Measurements from ENCODE around the gene CDC14A. TPM values are rescaled to one million over a fixed set of nuclear protein-coding genes. Genes with fewer than 3 reads are reported as not detected.

CDC14A gene
- total RNA-seq, 1 donor from 2014 or later = 0.79 TPM

DNA sequence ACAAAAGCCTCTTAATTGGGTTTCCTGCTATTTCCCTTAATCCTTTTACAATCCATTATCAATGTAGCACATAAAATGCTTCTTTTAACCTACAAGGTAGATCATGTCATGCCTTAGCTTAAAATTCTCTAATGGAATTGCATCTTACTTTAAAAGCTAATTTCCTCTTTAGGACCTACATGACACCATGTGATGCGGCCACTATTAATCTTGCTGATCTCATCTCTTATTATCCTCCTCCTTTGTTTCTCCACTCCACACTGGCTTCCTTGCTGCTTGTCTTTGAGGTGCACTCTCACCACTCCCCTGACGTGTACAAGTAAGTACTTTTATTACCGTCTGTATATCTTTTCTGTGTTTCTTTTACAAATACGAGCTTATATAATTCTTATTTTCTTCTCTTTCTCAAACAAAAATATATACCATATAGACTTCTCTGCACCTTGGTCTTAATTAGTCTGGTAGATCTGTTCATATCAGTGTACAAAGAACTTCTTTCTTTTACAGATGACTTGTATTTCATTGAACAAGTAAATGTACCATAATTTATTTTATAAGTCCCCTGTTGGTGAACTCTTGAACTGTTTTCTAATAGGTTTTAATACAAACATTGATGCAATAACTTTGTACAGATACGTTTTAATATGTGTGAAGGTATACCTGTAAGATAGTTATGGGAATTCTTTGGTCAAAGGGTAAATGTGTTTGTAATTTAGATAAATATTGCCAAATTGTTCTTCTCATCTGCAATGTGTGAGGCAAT, 213.8 kb downstream of the CDC14A start:
- Histone ChIP-seq H3K4me3 (ENCODE audit: low read depth, low read length) (no peak overlapping the region), H3K27me3 (ENCODE audit: control insufficient read depth, insufficient read depth, low read length) (no peaks in the 10 kb centered on the region), H3K36me3 (ENCODE audit: control insufficient read depth, insufficient read depth, low read length) (no peaks in the 10 kb centered on the region)
- TF ChIP-seq, protein P1, sequence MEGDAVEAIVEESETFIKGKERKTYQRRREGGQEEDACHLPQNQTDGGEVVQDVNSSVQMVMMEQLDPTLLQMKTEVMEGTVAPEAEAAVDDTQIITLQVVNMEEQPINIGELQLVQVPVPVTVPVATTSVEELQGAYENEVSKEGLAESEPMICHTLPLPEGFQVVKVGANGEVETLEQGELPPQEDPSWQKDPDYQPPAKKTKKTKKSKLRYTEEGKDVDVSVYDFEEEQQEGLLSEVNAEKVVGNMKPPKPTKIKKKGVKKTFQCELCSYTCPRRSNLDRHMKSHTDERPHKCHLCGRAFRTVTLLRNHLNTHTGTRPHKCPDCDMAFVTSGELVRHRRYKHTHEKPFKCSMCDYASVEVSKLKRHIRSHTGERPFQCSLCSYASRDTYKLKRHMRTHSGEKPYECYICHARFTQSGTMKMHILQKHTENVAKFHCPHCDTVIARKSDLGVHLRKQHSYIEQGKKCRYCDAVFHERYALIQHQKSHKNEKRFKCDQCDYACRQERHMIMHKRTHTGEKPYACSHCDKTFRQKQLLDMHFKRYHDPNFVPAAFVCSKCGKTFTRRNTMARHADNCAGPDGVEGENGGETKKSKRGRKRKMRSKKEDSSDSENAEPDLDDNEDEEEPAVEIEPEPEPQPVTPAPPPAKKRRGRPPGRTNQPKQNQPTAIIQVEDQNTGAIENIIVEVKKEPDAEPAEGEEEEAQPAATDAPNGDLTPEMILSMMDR (IDR thresholded peaks at IDR 0.05; ENCODE audit: insufficient read depth, low read length, severe bottlenecking) = no peak
- no peak for DNase-seq (ENCODE audit: low read depth)
- no peak for FAIRE-seq

DNA sequence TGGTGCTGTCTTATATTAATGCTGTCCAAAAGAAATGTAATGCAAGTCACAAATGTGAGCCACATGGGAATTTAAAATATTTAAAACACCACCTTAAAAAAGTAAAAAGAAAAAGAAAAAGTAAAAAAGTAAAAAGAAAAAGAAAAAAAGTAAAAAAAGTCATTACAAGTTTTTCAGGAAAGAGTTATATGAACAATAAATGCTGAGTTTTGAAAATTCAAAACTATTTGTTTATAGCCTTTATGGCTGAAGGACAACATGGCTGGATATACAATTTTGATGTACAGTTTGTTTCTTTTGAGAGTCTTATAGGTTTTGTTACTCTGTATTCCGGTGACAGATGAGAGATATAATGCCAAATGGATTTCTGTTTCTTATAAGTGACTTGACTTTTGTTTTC, 214.8 kb downstream of the CDC14A start:
- H3K27me3 ChIP-seq (ENCODE audit: control insufficient read depth, insufficient read depth, low read length) = no peaks in the 10 kb centered on the region
- TF ChIP-seq, protein P1 (IDR thresholded peaks at IDR 0.05; ENCODE audit: insufficient read depth, low read length, severe bottlenecking) = no peak
- no peaks in the 10 kb centered on the region for H3K36me3 ChIP-seq (ENCODE audit: control insufficient read depth, insufficient read depth, low read length)
- DNase-seq (ENCODE audit: low read depth) (no peak), FAIRE-seq (no peak)
- H3K4me3 ChIP-seq (ENCODE audit: low read depth, low read length) = no peak overlapping the region

Other genes starting within 250 kb of the CDC14A start
- gene SASS6, start 219.6 kb upstream of the CDC14A start, total RNA-seq = 1.2 and 1.6 TPM in 2 replicates
- gene TRMT13, start 219.3 kb upstream of the CDC14A start, total RNA-seq = 11.0 and 14.2 TPM in 2 replicates
- 0.13 and 0.53 TPM in 2 replicates for gene LRRC39, start 174.2 kb upstream of the CDC14A start, total RNA-seq
- gene DBT, start 102.7 kb upstream of the CDC14A start, total RNA-seq = 3.7 and 6.5 TPM in 2 replicates
- gene RTCA, start 86.3 kb upstream of the CDC14A start, total RNA-seq = 44.3 and 64.0 TPM in 2 replicates
- not detected in 2 replicates for gene GPR88, start 185.6 kb downstream of the CDC14A start, total RNA-seq